ENCODE results near the gene ARHGAP21.

Gene ARHGAP21

GRCh38 chr10:24698270-24698669 is 25.4 kb downstream of the ARHGAP21 start:
- Histone ChIP-seq H3K27me3 (replicated peaks; ENCODE audit: insufficient read depth, low read length) (no peaks in the 10 kb centered on the region), H3K4me3 (ENCODE audit: low read length) (no peak overlapping the region), H3K4me1 (ENCODE audit: low read length) (peaks cover 19% of the 10 kb centered on the region), H3F3A (ENCODE audit: insufficient read depth, low read length) (peaks cover 3% of the 10 kb centered on the region; the same call in 1 of the 2 replicates), H3K79me2 (ENCODE audit: low read length) (peaks cover 77% of the 10 kb centered on the region), H3K27ac (ENCODE audit: low read length) (no peak overlapping the region), H3K9me2 (replicated peaks; ENCODE audit: insufficient read depth, low read length) (no peaks in the 10 kb centered on the region), H2AFZ (ENCODE audit: low read length) (no peak overlapping the region), H3K36me3 (replicated peaks; ENCODE audit: insufficient read depth, low read length) (no peaks in the 10 kb centered on the region), H3K4me2 (ENCODE audit: low read depth, low read length) (no peak overlapping the region), H4K20me1 (ENCODE audit: insufficient read depth, low read length) (no peaks in the 10 kb centered on the region; the same call in 1 of the 2 replicates), H3K9me3 (replicated peaks; ENCODE audit: insufficient read depth, low read length) (no peaks in the 10 kb centered on the region), H3K9ac (ENCODE audit: low read length) (no peak overlapping the region)
- no peak for DNase-seq
- TF ChIP-seq CTCF (IDR thresholded peaks at IDR 0.05; ENCODE audit: low read length) (no peak), EZH2 (optimal IDR thresholded peaks at IDR 0.05; ENCODE audit: low read depth, low read length) (no peak), EZH2phosphoT487 (IDR thresholded peaks at IDR 0.05; ENCODE audit: low read length) (no peak)

GRCh38 chr10:24697080-24697479 is 26.6 kb downstream of the ARHGAP21 start:
- Histone ChIP-seq H3K27me3 (replicated peaks; ENCODE audit: insufficient read depth, low read length) (no peaks in the 10 kb centered on the region), H3K9me3 (replicated peaks; ENCODE audit: insufficient read depth, low read length) (no peaks in the 10 kb centered on the region), H3F3A (ENCODE audit: insufficient read depth, low read length) (peaks cover 3% of the 10 kb centered on the region; the same call in 1 of the 2 replicates), H3K9ac (ENCODE audit: low read length) (no peak overlapping the region), H3K4me1 (ENCODE audit: low read length) (peaks cover 14% of the 10 kb centered on the region), H3K9me2 (replicated peaks; ENCODE audit: insufficient read depth, low read length) (no peaks in the 10 kb centered on the region), H3K4me2 (ENCODE audit: low read depth, low read length) (no peak overlapping the region), H4K20me1 (ENCODE audit: insufficient read depth, low read length) (no peaks in the 10 kb centered on the region; the same call in 1 of the 2 replicates), H3K36me3 (replicated peaks; ENCODE audit: insufficient read depth, low read length) (no peaks in the 10 kb centered on the region), H3K27ac (ENCODE audit: low read length) (no peak overlapping the region), H2AFZ (ENCODE audit: low read length) (no peak overlapping the region), H3K4me3 (ENCODE audit: low read length) (no peak overlapping the region), H3K79me2 (ENCODE audit: low read length) (peaks cover 72% of the 10 kb centered on the region)
- no peak for DNase-seq
- TF ChIP-seq EZH2phosphoT487 (IDR thresholded peaks at IDR 0.05; ENCODE audit: low read length) (no peak), EZH2 (optimal IDR thresholded peaks at IDR 0.05; ENCODE audit: low read depth, low read length) (no peak), CTCF (IDR thresholded peaks at IDR 0.05; ENCODE audit: low read length) (no peak)

GRCh38 chr10:24695452-24695851 is 28.2 kb downstream of the ARHGAP21 start:
- H3K79me2 ChIP-seq (ENCODE audit: low read length), result peaks cover 68% of the 10 kb centered on the region

More at GRCh38 chr10:24695452-24695851, 28.2 kb downstream of the ARHGAP21 start:
- no peak overlapping the region for H3K27ac ChIP-seq (ENCODE audit: low read length)
- no peak overlapping the region for H3K4me3 ChIP-seq (ENCODE audit: low read length)
- no peak for DNase-seq
- H3K4me2 ChIP-seq (ENCODE audit: low read depth, low read length), result no peak overlapping the region
- no peak overlapping the region for H2AFZ ChIP-seq (ENCODE audit: low read length)
- H4K20me1 ChIP-seq (ENCODE audit: insufficient read depth, low read length), result no peaks in the 10 kb centered on the region; the same call in 1 of the 2 replicates
- TF ChIP-seq EZH2 (optimal IDR thresholded peaks at IDR 0.05; ENCODE audit: low read depth, low read length) (no peak), EZH2phosphoT487 (IDR thresholded peaks at IDR 0.05; ENCODE audit: low read length) (no peak), CTCF (IDR thresholded peaks at IDR 0.05; ENCODE audit: low read length) (no peak)
- no peaks in the 10 kb centered on the region for H3K4me1 ChIP-seq (ENCODE audit: low read length)
- H3K9ac ChIP-seq (ENCODE audit: low read length), result no peak overlapping the region
- no peaks in the 10 kb centered on the region for H3K36me3 ChIP-seq (replicated peaks; ENCODE audit: insufficient read depth, low read length)
- no peaks in the 10 kb centered on the region for H3K27me3 ChIP-seq (replicated peaks; ENCODE audit: insufficient read depth, low read length)
- no peaks in the 10 kb centered on the region for H3F3A ChIP-seq (ENCODE audit: insufficient read depth, low read length)
- no peaks in the 10 kb centered on the region for H3K9me3 ChIP-seq (replicated peaks; ENCODE audit: insufficient read depth, low read length)
- no peaks in the 10 kb centered on the region for H3K9me2 ChIP-seq (replicated peaks; ENCODE audit: insufficient read depth, low read length)

Measured in MM.1S (cell line).